C4-2B (cell line): ENCODE measurements around the gene CASP3.

Source experiments
- H3K27ac ChIP-seq: fragments of 450-650 bp; 2 replicates; pipeline ENCODE4 v1.5.1; 2017
- CTCF ChIP-seq: fragments of 450-650 bp; conservative IDR thresholded peaks from 2 replicates; pipeline ENCODE4 v1.5.1; 2017; ENCODE audit warnings: mild to moderate bottlenecking
- ZFX ChIP-seq: fragments of 450-650 bp; IDR thresholded peaks from 2 replicates; pipeline ENCODE4 v1.6.1; 2017

Gene CASP3

GRCh38 chr4:184648313-184649025 is 778 bp downstream of the CASP3 start:
- peak overlapping the region; percentile 90 for H3K27ac ChIP-seq

GRCh38 chr4:184648054-184648312 is 1.3 kb downstream of the CASP3 start:
- H3K27ac ChIP-seq, result peak overlapping the region; percentile 90
- no peak for TF ChIP-seq ZFX
- no peak for TF ChIP-seq CTCF

More at GRCh38 chr4:184648313-184649025, 778 bp downstream of the CASP3 start:
- TF ChIP-seq ZFX, result peak; percentile 82
- TF ChIP-seq CTCF, result no peak

- peak overlapping the region; percentile 90 for H3K27ac ChIP-seq
- TF ChIP-seq CTCF, result no peak
- TF ChIP-seq ZFX, result no peak
Observed at GRCh38 chr4:184647266-184648053, 1.8 kb downstream of the CASP3 start.

GRCh38 chr4:184645904-184646610 is 3.2 kb downstream of the CASP3 start:
- TF ChIP-seq ZFX (no peak), CTCF (no peak)
- no peak overlapping the region for H3K27ac ChIP-seq

GRCh38 chr4:184644553-184645307 is 4.5 kb downstream of the CASP3 start:
- no peak for TF ChIP-seq ZFX
- TF ChIP-seq CTCF, result no peak
- H3K27ac ChIP-seq, result no peak overlapping the region

- H3K27ac ChIP-seq, result no peak overlapping the region
- TF ChIP-seq CTCF (no peak), ZFX (no peak)
Observed at GRCh38 chr4:184643731-184644130, 5.5 kb downstream of the CASP3 start.
